SH-SY5Y (cell line): ENCODE measurements around the gene GP5.

Source experiments
- GATA2 ChIP-seq: IDR thresholded peaks from 2 replicates; pipeline ENCODE4 v1.6.1; 2011; ENCODE audit warnings: mild to moderate bottlenecking, low read depth, low read length
- GATA3 ChIP-seq: IDR thresholded peaks from 2 replicates; pipeline ENCODE4 v1.6.1; 2011; ENCODE audit warnings: low read depth, mild to moderate bottlenecking, low read length, moderate library complexity

DNA sequence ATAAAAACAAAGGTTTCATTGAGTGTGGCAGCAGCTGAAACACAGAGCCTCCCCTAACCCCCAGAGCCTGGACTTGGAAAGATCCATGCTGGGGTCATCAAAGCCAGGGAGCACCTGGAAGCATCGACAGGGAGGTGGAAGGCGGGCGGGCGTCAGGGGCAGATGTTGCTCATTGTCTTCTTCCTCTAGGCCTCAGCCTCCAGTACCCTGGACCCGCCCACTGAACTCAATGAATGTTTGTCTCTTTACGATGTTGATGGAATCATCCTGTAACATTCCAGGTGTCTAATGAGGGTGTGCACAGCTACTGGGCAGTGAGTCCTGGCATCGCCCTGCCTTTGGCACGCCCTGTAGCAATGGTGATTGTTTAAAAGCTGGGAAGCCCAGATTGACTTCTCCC is 9.8 kb downstream of the GP5 start:
- TF ChIP-seq GATA2 (no peak), GATA3 (no peak)
